GM19023 (cell line): ENCODE data around the gene SAPCD1.
A peak's percentile ranks its signal among the peaks of the same experiment; 100 is the strongest.

Source experiments
- ATAC-seq: cut with Tn5 transposase; IDR thresholded peaks from one replicate; pipeline ENCODE4 v1.9.1; 2021; ENCODE audit warnings: mild to moderate bottlenecking, moderate library complexity; ENCODE audit not compliant: unreplicated experiment

Gene SAPCD1

GRCh38 chr6:31728767-31729514 lies 33.5 kb upstream of the SAPCD1 start, which contains the start of gene DDAH2:
Gene DDAH2 (minus strand): TSS chr6:31729299. CDS start chr6:31729161, 138 bp downstream.
- ATAC-seq = no peak

- peak; percentile 54 for ATAC-seq
Measured at GRCh38 chr6:31729515-31729978, 32.9 kb upstream of the SAPCD1 start.

GRCh38 chr6:31729979-31730630 lies 32.4 kb upstream of the SAPCD1 start:
- peak; percentile 34 for ATAC-seq

GRCh38 chr6:31730631-31731086 lies 31.8 kb upstream of the SAPCD1 start:
- no peak for ATAC-seq

- no peak for ATAC-seq
Measured at GRCh38 chr6:31732029-31732428, 30.4 kb upstream of the SAPCD1 start.

GRCh38 chr6:31733734-31734133 lies 28.7 kb upstream of the SAPCD1 start:
- no peak for ATAC-seq

GRCh38 chr6:31734247-31734820 lies 28.1 kb upstream of the SAPCD1 start:
- ATAC-seq = no peak

GRCh38 chr6:31734821-31735406 lies 27.5 kb upstream of the SAPCD1 start:
- no peak for ATAC-seq

- ATAC-seq = peak; percentile 28
Measured at GRCh38 chr6:31736021-31736767, 26.3 kb upstream of the SAPCD1 start, which contains the start of gene CLIC1. Gene CLIC1 (minus strand): TSS chr6:31736530. CDS start chr6:31736300, 230 bp downstream.

GRCh38 chr6:31736768-31737314 lies 25.6 kb upstream of the SAPCD1 start:
- no peak for ATAC-seq

- ATAC-seq = no peak
Measured at GRCh38 chr6:31737315-31737990, 25.0 kb upstream of the SAPCD1 start.

- no peak for ATAC-seq
Measured at GRCh38 chr6:31737991-31738979, 24.2 kb upstream of the SAPCD1 start.

- ATAC-seq = peak; percentile 73
Measured at GRCh38 chr6:31739639-31740396, 22.6 kb upstream of the SAPCD1 start, which contains the start of gene MSH5. Gene MSH5 (plus strand): TSS chr6:31740005. CDS start chr6:31740467, 462 bp downstream.

GRCh38 chr6:31740397-31741223 lies 21.8 kb upstream of the SAPCD1 start:
- ATAC-seq = no peak

- no peak for ATAC-seq
Measured at GRCh38 chr6:31741815-31742214, 20.6 kb upstream of the SAPCD1 start.

- ATAC-seq = no peak
Measured at GRCh38 chr6:31742894-31743293, 19.6 kb upstream of the SAPCD1 start.

- no peak for ATAC-seq
Measured at GRCh38 chr6:31744422-31744821, 18.0 kb upstream of the SAPCD1 start.
